NCI-H510A (cell line): ENCODE measurements around the gene GRB10.

ENCODE experiments used
- DNase-seq: peaks from one replicate; lab custom pipeline; 2025; lab: John Stamatoyannopoulos, UW

Gene GRB10

GRCh38 chr7:50782375-50783208 is at the start of gene GRB10:
Gene GRB10 (minus strand): TSS chr7:50782896. CDS start chr7:50732322, 50,574 bp downstream.
- DNase-seq = no peak

GRCh38 chr7:50828801-50829200 is 46.1 kb upstream of the GRB10 start:
- DNase-seq = no peak

GRCh38 chr7:50828116-50828515 is 45.4 kb upstream of the GRB10 start:
- no peak for DNase-seq

GRCh38 chr7:50827281-50827680 is 44.6 kb upstream of the GRB10 start:
- no peak for DNase-seq

- DNase-seq = no peak
Measured at GRCh38 chr7:50826371-50827172, 43.9 kb upstream of the GRB10 start.

- no peak for DNase-seq
Measured at GRCh38 chr7:50825465-50825864, 42.8 kb upstream of the GRB10 start.

GRCh38 chr7:50824882-50825281 is 42.2 kb upstream of the GRB10 start:
- DNase-seq = no peak

GRCh38 chr7:50822706-50823105 is 40.0 kb upstream of the GRB10 start:
- no peak for DNase-seq

- DNase-seq = no peak
Measured at GRCh38 chr7:50822110-50822509, 39.4 kb upstream of the GRB10 start.

- peak; percentile 31 for DNase-seq
Measured at GRCh38 chr7:50821457-50822008, 38.8 kb upstream of the GRB10 start.

- DNase-seq = no peak
Measured at GRCh38 chr7:50818324-50818723, 35.6 kb upstream of the GRB10 start.

GRCh38 chr7:50817561-50817960 is 34.9 kb upstream of the GRB10 start:
- no peak for DNase-seq

- no peak for DNase-seq
Measured at GRCh38 chr7:50815138-50815537, 32.4 kb upstream of the GRB10 start.

GRCh38 chr7:50814166-50814565 is 31.5 kb upstream of the GRB10 start:
- DNase-seq = no peak

GRCh38 chr7:50812841-50813475 is 30.3 kb upstream of the GRB10 start:
- no peak for DNase-seq

- no peak for DNase-seq
Measured at GRCh38 chr7:50812094-50812493, 29.4 kb upstream of the GRB10 start.

- no peak for DNase-seq
Measured at GRCh38 chr7:50808282-50808888, 25.7 kb upstream of the GRB10 start.

GRCh38 chr7:50807026-50807730 is 24.5 kb upstream of the GRB10 start:
- no peak for DNase-seq

- DNase-seq = no peak
Measured at GRCh38 chr7:50806143-50806542, 23.4 kb upstream of the GRB10 start.

- DNase-seq = no peak
Measured at GRCh38 chr7:50805447-50806125, 22.9 kb upstream of the GRB10 start.
